ENCODE data around the gene MOCS2.

GRCh38 chr5:53095217-53095616, 14.3 kb downstream of the MOCS2 start:
- TF ChIP-seq POLR2A (conservative IDR thresholded peaks at IDR 0.05): no peak
- TF ChIP-seq CBX2 (IDR thresholded peaks at IDR 0.05; ENCODE audit: insufficient read depth, low read length, poor library complexity, severe bottlenecking): no peak
- TF ChIP-seq ZNF518B (CRISPR knock-in tag; IDR thresholded peaks at IDR 0.05): no peak
- no peak for TF ChIP-seq CTCF (IDR thresholded peaks at IDR 0.05 in 2 of 3, conservative IDR thresholded peaks at IDR 0.05 in 1 of 3; ENCODE audit: insufficient read depth in 2 of 3, low read depth in 1 of 3, low read length in 3 of 3)
- TF ChIP-seq, protein P1, sequence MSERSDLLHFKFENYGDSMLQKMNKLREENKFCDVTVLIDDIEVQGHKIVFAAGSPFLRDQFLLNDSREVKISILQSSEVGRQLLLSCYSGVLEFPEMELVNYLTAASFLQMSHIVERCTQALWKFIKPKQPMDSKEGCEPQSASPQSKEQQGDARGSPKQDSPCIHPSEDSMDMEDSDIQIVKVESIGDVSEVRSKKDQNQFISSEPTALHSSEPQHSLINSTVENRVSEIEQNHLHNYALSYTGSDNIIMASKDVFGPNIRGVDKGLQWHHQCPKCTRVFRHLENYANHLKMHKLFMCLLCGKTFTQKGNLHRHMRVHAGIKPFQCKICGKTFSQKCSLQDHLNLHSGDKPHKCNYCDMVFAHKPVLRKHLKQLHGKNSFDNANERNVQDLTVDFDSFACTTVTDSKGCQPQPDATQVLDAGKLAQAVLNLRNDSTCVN (CRISPR knock-in tag; IDR thresholded peaks at IDR 0.05): no peak
- no peak for TF ChIP-seq CEBPG (CRISPR knock-in tag; IDR thresholded peaks at IDR 0.05)
- TF ChIP-seq CEBPG (tag; conservative IDR thresholded peaks at IDR 0.05 in 1 of 2, IDR thresholded peaks at IDR 0.05 in 1 of 2): no peak
- no peak for TF ChIP-seq KAT8 (IDR thresholded peaks at IDR 0.05; ENCODE audit: low read depth)
- TF ChIP-seq POLR3A (IDR thresholded peaks at IDR 0.05; ENCODE audit: borderline replicate concordance, extremely low read depth, insufficient read depth, insufficient read length): no peak
- TF ChIP-seq HDGF (IDR thresholded peaks at IDR 0.05): no peak
- TF ChIP-seq SRF (CRISPR knock-in tag; IDR thresholded peaks at IDR 0.05): no peak
- TF ChIP-seq, protein P2, sequence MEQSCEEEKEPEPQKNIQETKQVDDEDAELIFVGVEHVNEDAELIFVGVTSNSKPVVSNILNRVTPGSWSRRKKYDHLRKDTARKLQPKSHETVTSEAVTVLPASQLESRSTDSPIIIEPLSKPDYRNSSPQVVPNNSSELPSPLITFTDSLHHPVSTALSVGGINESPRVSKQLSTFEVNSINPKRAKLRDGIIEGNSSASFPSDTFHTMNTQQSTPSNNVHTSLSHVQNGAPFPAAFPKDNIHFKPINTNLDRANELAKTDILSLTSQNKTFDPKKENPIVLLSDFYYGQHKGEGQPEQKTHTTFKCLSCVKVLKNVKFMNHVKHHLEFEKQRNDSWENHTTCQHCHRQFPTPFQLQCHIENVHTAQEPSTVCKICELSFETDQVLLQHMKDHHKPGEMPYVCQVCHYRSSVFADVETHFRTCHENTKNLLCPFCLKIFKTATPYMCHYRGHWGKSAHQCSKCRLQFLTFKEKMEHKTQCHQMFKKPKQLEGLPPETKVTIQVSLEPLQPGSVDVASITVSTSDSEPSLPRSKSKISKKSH (CRISPR knock-in tag; IDR thresholded peaks at IDR 0.05): no peak
- TF ChIP-seq EP300 (IDR thresholded peaks at IDR 0.05; ENCODE audit: low read length): no peak
- no peak for TF ChIP-seq CEBPB (tag; IDR thresholded peaks at IDR 0.05)

All from K562 (cell line).